ENCODE results near the gene BRMS1. TPM values are rescaled to one million over a fixed set of nuclear protein-coding genes. Genes with fewer than 3 reads are reported as not detected.
"Not testable (repeated sequence)": the region's sequence is repeated elsewhere in the genome, so short reads cannot be mapped to it uniquely, and the experiment has no call there.

BRMS1 gene
- total RNA-seq, 1 experiment from 2014 or later = 95.8 TPM

- DNase-seq (ENCODE audit: low spot score) = no peak
Observed at GRCh38 chr11:66324664-66325063, 20.2 kb downstream of the BRMS1 start.

GRCh38 chr11:66323684-66324083, 21.2 kb downstream of the BRMS1 start:
- DNase-seq (ENCODE audit: low spot score) = no peak

- no peak for DNase-seq (ENCODE audit: low spot score)
Observed at GRCh38 chr11:66322732-66323427, 22.0 kb downstream of the BRMS1 start.

- DNase-seq (ENCODE audit: low spot score) = no peak
Observed at GRCh38 chr11:66321606-66322005, 23.3 kb downstream of the BRMS1 start.

GRCh38 chr11:66320748-66321147, 24.2 kb downstream of the BRMS1 start:
- DNase-seq (ENCODE audit: low spot score) = not testable (repeated sequence)

GRCh38 chr11:66320289-66320688, 24.6 kb downstream of the BRMS1 start:
- DNase-seq (ENCODE audit: low spot score) = not testable (repeated sequence)

GRCh38 chr11:66318600-66318970, 26.3 kb downstream of the BRMS1 start:
- DNase-seq (ENCODE audit: low spot score) = no peak

GRCh38 chr11:66317723-66318599, 26.9 kb downstream of the BRMS1 start:
- DNase-seq (ENCODE audit: low spot score) = no peak

GRCh38 chr11:66317322-66317722, 27.6 kb downstream of the BRMS1 start:
- no peak for DNase-seq (ENCODE audit: low spot score)

GRCh38 chr11:66316849-66317251, 28.1 kb downstream of the BRMS1 start, which contains the start of gene CD248:
TSS of gene CD248 (minus strand) at chr11:66317044. CDS start at chr11:66317027, 17 bp downstream.
- DNase-seq (ENCODE audit: low spot score) = no peak

GRCh38 chr11:66315921-66316811, 28.7 kb downstream of the BRMS1 start:
- DNase-seq (ENCODE audit: low spot score) = no peak

- no peak for DNase-seq (ENCODE audit: low spot score)
Observed at GRCh38 chr11:66315498-66315885, 29.4 kb downstream of the BRMS1 start.

GRCh38 chr11:66314561-66315497, 30.1 kb downstream of the BRMS1 start:
- no peak for DNase-seq (ENCODE audit: low spot score)

- no peak for DNase-seq (ENCODE audit: low spot score)
Observed at GRCh38 chr11:66314186-66314501, 30.8 kb downstream of the BRMS1 start.

- no peak for DNase-seq (ENCODE audit: low spot score)
Observed at GRCh38 chr11:66313321-66314185, 31.4 kb downstream of the BRMS1 start.

- DNase-seq (ENCODE audit: low spot score) = peak; percentile 93
Observed at GRCh38 chr11:66312549-66313320, 32.2 kb downstream of the BRMS1 start.

- DNase-seq (ENCODE audit: low spot score) = peak; percentile 88
Observed at GRCh38 chr11:66311965-66312548, 32.8 kb downstream of the BRMS1 start.

GRCh38 chr11:66311470-66311964, 33.4 kb downstream of the BRMS1 start:
- no peak for DNase-seq (ENCODE audit: low spot score)
